ENCODE measurements around the gene RHOXF2.
"Not testable (repeated sequence)": the region's sequence is repeated elsewhere in the genome, so short reads cannot be mapped to it uniquely, and the experiment has no call there.

RHOXF2 gene, protein sequence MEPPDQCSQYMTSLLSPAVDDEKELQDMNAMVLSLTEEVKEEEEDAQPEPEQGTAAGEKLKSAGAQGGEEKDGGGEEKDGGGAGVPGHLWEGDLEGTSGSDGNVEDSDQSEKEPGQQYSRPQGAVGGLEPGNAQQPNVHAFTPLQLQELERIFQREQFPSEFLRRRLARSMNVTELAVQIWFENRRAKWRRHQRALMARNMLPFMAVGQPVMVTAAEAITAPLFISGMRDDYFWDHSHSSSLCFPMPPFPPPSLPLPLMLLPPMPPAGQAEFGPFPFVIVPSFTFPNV

DNA sequence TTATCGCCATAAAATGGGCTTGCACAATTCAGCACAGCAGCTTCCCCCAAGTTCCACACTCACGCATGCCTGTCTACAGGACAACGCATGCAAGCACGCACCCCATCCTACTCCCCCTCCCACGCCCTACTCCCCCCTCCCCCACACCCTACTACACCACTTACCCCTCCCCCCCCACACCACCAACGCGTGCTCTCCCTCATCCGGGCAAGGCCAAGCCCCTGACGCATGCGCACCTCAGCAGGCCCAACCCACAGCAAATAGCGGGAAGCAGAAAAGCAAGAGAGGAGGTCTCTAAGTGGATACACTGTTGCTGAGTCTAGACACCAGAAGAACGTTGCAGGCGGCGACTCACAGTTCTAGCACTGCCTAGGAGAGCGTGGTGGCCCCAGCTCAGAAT is at the start of gene RHOXF2:
Gene RHOXF2, plus strand, starts transcription at position 301 of the 400 bp plus-strand sequence. CDS start 138 bp downstream, outside the sequence.
- DNase-seq = not testable (repeated sequence)

DNA sequence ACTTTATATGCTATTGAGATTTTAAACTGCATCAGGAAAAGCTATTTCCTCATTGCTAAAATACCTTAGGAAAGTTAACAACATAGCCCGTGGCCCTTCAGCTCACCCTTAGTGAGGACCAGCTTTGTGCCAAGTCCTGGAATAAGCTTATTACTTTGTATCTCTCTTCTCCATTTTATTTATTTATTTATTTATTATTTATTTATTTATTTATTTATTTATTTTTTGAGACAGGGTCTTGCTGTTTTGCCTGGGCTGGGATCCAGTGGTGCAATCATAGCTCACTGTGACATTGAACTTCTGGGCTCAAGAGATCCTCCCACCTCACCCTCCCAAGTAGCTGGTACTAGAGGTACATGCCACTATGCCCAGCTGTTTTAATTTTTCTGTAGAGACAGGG is 49.0 kb upstream of the RHOXF2 start:
- DNase-seq = no peak

DNA sequence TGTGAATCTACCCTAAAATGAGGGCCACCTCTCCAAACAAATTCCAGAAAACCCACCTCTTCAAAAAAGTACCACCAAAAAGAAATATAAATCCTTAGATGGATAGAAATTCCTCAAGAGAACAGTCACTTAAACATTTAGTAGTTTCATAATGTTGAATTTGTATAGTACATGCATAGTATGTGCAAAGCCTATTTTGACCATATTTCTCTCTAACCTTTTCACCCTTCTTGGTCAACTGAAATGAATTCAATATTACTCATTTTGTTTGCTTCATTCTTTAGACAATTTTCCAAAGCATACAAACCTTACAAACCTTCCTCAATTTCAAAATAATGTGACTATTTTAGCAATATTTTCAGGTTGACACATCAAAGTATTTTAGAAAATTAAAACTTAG is 46.8 kb upstream of the RHOXF2 start:
- no peak for DNase-seq

DNA sequence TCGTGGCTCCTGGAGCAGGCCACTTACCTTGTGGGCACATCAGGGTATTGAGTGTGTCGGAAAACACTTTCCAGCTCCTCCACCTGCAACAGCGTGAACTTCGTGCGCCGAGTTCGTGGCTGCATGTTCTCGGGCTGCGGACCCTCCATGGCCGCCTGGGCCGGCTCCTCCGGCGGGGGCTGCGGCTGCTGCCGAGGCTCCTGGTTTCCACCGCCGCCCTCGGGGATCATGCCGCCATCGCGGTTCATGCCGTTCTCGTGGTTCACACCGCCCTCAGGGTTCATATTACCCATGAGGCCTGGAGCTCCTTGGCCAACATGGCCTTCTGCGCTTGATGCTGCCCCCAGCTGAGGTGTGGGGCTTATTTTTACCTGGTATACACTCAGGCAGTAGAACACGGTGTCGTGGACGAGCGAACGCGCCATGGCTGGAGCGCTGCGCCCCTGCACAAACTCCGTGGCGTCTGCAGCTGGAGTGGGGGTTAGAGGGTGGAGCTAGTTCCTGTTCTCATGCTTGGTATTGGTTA is 42.9 kb upstream of the RHOXF2 start, which contains the start of gene RHOXF1:
Gene RHOXF1, minus strand, starts transcription at position 476 of the 526 bp plus-strand sequence. Its CDS starts 51 bp downstream, at position 425.
- DNase-seq = no peak

DNA sequence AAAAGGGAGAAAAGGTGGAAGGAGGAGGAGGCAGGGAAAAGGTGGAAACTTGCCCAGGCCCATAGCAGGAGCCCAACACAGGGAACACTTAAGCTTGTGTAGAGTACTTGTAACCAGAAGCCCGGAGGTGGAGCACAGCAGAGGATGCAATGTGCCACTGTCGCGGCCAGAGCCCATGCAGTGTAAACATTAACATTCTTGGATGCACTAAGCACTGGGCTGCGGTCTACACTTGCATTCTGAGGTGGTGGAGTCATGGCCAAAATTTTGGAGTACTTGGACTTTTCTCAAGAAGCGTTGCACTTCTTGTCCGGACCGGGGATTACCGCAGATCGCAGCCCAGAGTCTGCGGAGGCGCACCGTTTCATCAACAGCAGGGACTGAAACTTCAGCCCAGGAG is 38.2 kb upstream of the RHOXF2 start:
- peak; percentile 55 for DNase-seq

DNA sequence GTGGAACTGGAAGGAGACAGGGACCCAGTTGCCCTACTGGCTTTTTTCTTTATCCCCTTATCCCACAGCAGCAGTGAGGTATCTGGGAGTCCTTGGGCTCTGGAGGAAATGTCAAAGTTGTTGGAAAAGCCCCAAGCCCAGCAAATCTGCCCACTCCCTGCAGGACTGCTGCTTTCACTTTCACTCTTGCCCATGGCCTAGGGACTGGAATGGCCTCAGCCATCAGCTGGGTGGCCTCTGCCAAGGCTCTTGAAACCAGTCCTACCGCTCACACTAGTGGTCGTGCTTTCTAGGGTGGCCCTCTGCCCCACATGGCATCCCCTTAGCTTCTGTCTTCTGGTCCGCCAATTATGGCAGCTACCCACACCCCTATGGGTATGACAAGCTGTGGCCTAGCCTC is 33.0 kb upstream of the RHOXF2 start:
- no peak for DNase-seq

DNA sequence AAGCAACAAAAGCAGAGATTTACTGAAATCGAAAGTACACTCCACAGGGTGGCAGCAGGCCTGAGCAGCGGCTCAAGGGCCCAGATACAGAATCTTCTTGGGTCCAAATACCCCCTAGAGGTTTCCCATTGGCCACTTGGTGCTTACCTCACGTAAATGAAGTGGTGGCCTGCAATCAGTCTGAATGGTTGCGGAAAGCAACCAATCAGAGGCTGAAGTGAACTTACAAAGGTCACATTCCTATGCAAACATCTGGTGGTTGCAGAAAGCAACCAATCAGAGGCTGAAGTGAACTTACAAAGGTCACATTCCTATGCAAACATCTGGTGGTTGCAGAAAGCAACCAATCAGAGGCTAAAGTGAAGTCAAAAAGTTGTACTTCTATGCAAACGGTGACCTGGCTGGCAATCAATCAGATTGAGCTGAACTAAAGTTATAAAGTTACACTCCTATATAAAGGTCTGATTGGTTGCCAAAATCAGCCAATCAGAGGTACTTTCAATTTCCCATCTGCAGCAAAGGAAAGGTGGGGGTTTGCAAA is 30.0 kb upstream of the RHOXF2 start:
- DNase-seq = not testable (repeated sequence)

DNA sequence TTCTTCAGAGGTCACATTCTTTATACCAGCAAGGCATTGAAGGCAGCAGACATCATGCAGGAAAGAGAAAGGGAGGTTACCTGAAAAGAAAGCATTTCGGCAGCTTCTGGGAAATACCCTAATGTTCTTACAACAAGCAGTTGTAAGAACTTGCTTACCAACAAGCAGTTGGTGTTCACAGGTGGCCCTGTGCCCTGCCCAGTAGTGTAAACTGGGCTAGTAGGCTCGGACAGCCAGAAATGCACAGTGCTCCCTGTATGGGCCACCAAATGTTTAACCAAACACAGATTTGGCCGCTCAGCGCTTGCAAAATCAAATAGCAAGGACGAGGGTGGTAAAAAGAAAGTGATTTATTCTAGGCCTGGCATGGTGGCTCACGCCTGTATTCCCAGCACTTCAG is 22.3 kb upstream of the RHOXF2 start:
- DNase-seq = no peak

DNA sequence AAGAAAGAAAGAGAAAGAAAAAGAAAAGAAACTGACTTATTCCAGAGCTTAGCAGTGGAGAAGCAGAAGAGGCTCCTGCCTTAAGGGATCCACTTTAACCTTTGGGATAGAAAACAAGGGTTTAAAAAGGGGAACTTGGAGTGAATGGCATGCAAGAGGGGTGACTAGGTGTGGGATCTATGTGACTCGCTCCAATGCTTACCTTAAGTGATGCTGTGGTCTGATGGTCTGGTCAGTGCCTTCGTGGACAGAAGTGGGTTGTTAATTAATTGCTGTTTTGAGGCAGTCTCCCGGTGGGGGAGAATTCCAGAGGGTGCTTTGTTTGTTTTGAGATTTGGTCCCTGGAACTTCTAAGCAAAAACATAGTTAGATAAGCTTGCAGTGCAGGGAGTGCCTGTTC is 21.6 kb upstream of the RHOXF2 start:
- no peak for DNase-seq

DNA sequence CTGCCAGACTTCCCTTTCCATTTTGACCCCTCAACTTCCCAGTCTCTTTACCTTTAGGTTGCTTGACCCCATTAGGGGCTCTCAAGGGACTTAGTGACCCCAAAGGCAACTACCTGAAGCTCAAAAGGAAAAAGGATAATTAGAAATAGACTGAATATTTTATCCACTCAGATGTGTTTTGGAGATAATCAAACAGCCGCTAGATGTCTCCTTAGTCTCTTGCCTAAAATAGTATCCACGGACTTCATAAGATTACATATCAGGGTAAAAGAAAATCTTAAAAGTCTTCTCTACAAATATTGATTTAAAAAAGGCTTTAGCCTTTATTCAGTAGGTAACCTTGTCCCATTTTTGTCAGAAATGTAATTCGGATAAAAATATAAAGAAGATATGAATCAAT is 21.0 kb upstream of the RHOXF2 start:
- DNase-seq = no peak

DNA sequence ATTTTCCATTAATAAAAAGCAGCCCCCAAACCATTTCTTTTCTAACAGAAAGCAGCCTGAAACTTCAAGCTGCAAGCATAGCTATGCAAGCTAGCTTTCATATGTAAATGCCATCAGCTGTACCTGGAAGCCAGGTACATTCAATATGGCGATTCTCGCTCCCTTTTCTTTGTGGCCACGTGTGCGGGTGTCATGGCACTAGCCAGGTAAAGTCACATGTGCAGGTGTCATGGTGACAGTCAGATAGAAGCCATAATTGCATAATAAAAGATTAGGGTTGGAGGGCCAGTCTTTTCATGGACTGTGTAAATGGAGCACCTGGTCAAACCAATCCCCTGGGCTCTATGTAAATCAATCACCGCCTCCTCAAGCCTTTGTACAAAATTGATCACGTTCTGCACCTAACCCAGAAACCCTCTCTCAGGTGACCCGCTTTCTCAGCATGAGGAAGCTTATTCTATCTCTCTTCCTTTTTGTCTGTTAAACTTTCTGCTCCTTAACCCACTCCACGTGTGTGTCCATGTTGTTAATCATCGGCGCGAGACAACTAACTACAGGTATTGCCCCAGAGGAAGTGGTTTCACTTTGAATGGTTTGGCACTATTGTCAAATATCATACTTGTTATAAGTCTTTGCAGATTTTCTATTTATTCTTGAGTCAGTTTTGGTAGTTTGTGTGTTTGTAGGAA is 18.0 kb upstream of the RHOXF2 start:
- DNase-seq = no peak

DNA sequence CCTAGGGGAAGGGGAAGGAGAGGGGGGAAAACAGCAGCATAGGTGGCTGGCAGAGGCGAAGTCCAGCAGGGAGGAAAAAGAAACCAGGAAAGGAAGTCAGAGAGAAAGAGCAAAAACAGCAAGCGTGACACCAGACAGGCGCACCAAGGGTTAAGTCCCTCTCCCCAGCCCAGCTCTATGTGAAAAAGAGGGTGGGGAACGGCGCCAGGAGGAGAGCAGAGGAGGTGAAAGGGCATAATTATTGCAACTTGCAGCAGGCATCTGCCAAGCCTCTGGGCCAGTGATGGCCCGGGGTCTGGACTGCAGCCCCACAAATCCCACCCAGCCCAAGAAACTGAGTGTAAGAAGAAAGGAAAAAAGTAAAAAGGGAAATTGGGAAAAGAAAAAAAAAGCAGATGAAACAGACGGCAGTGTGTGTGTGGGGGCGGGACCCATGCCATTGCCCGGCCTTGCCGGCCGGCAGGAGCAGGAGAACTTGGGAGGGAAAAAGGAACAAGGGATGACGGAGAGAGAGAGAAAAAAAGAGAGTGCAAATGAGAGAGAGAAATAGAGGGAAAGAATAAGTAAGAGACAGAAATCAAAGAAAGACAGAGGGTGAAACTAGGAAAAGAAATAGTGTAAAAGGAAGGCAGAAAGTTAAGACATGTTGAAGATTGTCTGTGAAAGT is 14.1 kb upstream of the RHOXF2 start:
- no peak for DNase-seq

DNA sequence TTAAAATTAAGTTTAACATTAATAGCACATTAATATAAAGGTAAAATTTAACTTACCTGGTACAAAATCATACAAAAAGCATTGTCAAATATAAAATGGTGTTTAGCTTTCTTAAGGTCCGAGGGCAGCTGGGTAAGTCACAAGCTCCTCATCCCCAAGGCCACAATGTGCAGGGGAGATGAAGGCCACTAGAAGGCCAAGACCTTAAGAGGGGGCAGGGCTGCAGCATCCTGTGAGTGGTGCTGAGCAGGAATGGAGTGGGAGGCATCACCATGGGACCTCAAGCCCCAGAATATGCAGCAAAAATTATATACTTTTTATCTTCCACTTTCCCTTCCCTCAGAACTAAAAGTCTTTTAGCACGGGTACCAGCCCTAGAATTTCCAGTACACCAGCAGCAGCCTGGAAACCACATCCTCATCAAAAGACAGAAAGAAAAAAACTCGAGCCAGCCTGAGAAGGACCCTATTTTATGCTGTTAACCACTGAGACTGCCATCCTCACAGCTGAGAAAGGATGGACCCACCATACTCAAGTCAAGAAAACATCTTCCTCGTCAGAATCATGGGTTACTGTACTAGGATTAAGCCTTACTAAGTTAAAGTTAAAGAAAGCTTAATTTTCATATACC is 13.0 kb upstream of the RHOXF2 start:
- no peak for DNase-seq

DNA sequence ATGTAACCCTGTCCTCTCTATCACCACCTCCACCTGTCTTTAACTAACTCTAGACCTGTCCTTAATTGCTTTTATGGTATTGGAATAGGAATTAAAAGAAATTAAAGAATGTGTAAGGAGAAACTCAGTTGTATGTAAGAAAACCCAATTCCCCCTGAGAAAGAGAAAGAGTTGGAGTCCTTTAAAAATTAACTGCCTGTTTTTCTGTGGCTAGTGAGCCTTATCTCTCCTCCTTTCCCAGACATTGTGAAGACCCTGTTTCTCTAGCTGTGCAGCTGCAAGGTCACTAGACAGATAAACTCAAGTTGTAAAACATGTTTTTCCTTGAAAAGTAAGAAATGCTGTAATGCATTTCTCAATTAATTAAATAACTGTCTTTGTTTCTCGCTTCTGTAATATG is 12.1 kb upstream of the RHOXF2 start:
- DNase-seq = not testable (repeated sequence)

DNA sequence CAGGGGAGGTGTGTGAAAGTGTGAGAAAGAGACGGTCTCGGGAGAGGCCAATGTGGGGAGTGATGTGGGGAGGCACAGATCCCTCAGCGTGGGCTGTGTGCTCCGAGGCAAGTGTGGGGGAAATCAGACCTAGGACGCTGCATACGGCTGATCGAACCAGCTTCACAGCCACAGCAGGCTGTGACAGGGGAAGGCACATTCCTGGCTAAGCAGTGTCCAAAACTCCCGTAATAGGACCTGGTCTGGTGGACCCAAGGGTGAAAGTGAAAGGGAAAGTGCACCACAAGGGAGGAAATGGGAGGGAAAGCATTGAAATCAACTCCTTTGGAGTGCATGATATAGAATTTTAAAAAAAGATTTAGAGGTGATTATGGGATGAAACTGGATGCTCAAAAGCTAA is 10.9 kb upstream of the RHOXF2 start:
- no peak for DNase-seq

DNA sequence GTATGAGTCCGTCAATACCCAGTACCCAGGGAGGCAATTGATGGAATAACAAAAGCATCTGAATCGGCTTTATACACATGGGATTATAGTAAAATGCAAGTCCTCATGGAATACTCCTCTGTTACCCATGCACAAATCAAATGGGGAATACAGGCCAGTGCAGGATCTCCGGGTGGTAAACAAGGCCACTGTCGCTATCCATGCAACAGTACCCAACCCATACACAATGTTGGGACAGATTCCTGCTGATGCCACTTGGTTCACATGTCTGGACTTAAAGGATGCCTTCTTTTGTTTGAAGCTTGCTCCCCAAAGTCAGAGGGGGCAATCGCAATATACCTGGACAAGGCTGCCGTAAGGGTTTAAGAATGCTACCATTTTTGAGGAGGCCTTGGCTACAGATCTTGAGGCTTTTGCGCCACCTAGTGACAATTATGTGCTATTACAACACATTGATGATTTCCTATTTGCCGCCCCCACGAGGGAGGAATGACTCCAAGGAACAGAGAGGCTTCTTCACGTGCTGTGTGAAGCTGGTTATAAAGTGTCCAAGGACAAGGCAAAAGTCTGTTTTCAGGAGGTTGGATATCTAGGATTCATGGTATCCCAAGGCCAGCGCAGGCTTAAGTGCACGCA is 8.2 kb upstream of the RHOXF2 start:
- DNase-seq = not testable (repeated sequence)

DNA sequence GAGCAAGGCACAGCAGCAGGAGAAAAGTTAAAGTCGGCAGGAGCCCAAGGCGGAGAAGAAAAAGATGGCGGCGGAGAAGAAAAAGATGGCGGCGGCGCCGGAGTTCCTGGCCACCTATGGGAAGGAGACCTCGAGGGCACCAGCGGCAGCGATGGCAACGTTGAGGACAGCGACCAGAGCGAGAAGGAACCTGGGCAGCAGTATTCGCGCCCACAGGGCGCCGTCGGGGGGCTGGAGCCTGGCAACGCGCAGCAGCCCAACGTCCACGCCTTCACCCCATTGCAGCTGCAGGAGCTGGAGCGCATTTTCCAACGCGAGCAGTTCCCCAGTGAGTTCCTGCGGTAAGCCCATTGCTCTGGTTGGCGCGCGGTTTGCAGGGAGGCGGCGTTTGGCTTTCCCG is 673 bp downstream of the RHOXF2 start:
- DNase-seq = not testable (repeated sequence)

DNA sequence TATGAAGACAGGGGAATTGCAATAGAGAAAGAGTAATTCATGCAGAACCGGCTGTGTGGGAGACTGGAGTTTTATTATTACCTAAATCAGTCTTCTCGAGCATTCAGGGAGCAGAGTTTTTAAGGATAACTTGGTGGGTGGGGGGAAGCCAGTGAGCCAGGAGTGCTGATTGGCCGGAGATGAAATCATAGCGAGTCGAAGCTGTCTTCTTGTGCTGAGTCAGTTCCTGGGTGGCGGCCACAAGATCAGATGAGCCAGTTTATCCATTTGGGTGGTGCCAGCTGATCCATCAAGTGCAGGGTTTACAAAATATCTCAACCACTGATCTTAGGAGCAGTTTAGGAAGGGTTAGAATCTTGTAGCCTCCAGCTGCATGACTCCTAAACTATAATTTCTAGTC is 34.8 kb downstream of the RHOXF2 start:
- not testable (repeated sequence) for DNase-seq

DNA sequence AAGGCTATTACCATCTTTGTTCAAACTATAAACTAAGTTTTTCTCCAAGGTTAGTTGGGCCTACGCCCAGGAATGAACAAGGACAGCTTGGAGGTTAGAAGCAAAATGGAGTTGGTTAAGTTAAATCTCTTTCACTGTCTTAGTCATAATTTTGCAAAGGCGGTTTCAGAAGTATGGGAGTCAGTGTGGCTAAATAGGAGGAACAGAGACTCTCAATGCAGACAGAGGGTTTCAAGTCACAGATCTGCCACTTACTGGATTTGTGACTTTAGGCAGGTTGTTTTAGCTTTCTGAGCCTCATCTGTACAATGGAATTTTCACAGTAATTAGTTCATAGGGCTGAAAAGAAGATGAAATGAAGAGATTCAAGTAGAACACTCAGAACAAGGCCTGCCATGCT is 35.3 kb downstream of the RHOXF2 start:
- not testable (repeated sequence) for DNase-seq

DNA sequence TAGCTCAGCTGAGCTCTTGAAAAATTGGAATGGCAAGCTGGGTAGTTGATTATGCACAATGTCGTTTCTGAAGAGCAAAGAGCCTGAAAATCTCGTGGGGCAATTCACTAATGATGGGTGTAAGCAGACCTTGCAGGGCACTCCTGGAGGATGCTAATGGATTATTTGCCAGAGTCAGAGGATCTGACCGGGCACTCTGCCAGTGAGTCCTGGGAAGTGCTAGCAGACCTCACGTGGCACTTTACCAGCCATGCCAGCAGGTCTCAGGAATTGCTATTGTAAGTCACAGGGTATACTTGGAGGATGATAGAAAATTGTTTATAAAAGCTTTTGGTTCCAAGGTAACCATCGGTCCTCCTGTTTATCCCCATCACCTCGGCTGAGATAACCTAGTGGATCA is 37.4 kb downstream of the RHOXF2 start:
- DNase-seq = not testable (repeated sequence)

DNA sequence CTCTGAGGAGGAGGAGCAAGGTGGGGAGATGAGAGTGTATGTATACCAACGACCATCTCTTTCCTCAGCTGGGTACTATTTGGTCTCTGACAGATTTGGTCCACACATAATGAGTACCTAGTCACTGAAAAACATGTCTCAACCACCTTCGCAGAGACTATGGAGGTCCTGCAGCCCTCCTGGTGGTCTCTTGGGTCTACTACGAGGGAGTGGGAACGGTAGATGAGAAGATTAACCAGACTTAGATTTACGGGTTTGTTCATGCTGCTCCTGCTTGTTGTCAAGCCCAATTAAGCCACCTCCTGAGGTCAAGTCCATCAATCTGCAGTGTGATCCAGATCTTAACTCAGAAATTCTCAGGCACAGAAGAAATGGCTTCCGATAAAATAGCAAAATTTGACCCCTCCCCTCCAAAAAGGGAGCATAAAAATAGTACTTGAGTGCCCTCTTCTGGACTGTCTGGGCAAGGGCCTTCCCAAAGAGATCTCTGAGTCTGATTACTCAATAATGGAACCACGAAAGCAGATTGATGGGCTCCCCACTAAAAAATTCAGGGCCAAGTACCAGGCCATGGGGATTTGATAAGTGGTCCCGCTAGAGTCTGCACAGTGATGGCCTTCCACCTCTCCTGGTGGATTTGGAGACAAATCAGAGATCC is 38.3 kb downstream of the RHOXF2 start:
- DNase-seq = not testable (repeated sequence)

DNA sequence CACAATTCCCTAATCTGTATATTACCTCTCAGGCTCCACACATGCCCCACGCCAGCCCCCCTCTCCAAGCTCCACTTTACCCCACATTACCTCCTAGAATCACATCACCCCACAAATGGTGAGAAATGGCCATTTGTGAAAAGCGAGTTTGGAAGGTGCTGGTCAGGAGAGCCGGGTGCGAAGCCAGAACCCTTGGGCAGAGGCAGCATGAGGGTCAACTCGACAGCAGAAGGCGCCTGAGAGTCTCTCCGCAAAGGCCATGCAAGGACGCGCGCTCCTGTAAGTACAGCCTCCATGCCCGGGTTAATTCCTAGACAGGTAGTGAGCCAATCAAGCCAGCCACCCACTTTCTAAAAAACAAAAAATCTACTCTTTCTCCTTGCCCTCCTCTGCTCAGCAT is 42.4 kb downstream of the RHOXF2 start:
- no peak for DNase-seq
